ENCODE data around the gene GRIN1.

DNA sequence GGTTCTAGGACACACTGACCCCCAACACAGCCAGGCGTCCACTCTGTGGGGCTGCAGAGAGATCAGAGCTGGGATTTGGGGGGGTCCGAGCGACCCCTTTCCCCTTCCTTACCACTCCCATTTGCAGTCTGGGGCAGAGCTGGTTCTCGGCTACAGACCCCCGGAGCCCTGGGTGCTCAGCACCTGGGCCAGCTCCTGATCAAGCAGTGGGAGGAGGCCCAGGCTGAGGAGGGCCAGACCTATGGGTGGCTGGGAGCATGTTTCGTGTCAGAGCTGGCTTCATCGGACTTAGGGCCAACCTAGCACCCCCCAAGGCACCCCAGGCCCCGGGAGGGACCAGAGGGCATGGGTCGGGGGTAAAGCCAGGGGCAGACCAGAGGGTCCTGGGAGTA, 7.6 kb downstream of the GRIN1 start:
- TF ChIP-seq RFX5 (IDR thresholded peaks at IDR 0.05; ENCODE audit: low read depth, low read length) = no peak
- no peak for TF ChIP-seq NR2C2 (IDR thresholded peaks at IDR 0.05; ENCODE audit: borderline replicate concordance, control insufficient read depth, insufficient read length, low read depth)
- no peak for TF ChIP-seq RCOR1 (conservative IDR thresholded peaks at IDR 0.05; ENCODE audit: low read depth, low read length)
- TF ChIP-seq, protein P1, sequence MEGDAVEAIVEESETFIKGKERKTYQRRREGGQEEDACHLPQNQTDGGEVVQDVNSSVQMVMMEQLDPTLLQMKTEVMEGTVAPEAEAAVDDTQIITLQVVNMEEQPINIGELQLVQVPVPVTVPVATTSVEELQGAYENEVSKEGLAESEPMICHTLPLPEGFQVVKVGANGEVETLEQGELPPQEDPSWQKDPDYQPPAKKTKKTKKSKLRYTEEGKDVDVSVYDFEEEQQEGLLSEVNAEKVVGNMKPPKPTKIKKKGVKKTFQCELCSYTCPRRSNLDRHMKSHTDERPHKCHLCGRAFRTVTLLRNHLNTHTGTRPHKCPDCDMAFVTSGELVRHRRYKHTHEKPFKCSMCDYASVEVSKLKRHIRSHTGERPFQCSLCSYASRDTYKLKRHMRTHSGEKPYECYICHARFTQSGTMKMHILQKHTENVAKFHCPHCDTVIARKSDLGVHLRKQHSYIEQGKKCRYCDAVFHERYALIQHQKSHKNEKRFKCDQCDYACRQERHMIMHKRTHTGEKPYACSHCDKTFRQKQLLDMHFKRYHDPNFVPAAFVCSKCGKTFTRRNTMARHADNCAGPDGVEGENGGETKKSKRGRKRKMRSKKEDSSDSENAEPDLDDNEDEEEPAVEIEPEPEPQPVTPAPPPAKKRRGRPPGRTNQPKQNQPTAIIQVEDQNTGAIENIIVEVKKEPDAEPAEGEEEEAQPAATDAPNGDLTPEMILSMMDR (IDR thresholded peaks at IDR 0.05 in 2 of 3, conservative IDR thresholded peaks at IDR 0.05 in 1 of 3; ENCODE audit: control insufficient read depth in 2 of 3, extremely low read depth in 1 of 3, insufficient read depth in 1 of 3, low read depth in 3 of 3, low read length in 3 of 3) = no peak
- TF ChIP-seq, protein P2, sequence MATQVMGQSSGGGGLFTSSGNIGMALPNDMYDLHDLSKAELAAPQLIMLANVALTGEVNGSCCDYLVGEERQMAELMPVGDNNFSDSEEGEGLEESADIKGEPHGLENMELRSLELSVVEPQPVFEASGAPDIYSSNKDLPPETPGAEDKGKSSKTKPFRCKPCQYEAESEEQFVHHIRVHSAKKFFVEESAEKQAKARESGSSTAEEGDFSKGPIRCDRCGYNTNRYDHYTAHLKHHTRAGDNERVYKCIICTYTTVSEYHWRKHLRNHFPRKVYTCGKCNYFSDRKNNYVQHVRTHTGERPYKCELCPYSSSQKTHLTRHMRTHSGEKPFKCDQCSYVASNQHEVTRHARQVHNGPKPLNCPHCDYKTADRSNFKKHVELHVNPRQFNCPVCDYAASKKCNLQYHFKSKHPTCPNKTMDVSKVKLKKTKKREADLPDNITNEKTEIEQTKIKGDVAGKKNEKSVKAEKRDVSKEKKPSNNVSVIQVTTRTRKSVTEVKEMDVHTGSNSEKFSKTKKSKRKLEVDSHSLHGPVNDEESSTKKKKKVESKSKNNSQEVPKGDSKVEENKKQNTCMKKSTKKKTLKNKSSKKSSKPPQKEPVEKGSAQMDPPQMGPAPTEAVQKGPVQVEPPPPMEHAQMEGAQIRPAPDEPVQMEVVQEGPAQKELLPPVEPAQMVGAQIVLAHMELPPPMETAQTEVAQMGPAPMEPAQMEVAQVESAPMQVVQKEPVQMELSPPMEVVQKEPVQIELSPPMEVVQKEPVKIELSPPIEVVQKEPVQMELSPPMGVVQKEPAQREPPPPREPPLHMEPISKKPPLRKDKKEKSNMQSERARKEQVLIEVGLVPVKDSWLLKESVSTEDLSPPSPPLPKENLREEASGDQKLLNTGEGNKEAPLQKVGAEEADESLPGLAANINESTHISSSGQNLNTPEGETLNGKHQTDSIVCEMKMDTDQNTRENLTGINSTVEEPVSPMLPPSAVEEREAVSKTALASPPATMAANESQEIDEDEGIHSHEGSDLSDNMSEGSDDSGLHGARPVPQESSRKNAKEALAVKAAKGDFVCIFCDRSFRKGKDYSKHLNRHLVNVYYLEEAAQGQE (IDR thresholded peaks at IDR 0.05; ENCODE audit: low read depth, low read length) = peak; percentile 67; the same call in 1 of the 2 replicates
